Embryonic facial prominence (tissue), 1 donor: ENCODE data around the gene FBXO40.

Experiments
- DNase-seq: peaks from one replicate; pipeline ENCODE4 v3.0.0-alpha.2; 2016; ENCODE audit errors: extremely low spot score

Gene FBXO40

DNA sequence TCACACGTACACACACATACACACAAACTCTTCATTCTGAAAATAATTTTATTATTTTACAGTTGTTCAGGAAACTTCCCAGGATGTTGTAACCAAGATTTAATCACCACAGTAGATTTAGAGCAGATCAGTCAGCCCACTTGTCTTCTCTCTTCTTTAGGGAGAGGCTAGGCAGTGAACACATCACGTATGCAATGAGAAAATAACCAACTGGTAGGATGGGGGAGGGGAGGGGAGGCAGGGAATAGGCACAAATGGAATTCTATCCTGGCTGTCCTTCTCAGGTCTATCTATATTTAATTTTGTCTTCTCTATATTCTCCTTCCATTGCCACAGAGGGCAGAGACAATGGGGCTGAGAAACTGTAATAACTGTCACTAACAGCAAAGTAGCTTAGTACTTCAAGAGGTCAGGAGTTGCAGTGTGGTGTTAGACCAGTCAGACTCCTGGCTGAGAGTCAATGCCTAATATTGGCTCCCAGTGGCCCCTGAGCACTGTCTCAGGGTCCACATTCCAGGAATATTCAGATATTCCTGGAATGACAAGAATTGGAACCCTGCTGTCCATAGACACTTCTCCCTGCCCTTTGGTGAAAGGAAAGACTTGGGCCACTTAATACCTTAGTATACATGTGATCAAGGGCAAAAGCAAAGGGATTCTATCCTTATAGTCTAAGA lies 70.1 kb downstream of the FBXO40 start:
- DNase-seq: no peak

DNA sequence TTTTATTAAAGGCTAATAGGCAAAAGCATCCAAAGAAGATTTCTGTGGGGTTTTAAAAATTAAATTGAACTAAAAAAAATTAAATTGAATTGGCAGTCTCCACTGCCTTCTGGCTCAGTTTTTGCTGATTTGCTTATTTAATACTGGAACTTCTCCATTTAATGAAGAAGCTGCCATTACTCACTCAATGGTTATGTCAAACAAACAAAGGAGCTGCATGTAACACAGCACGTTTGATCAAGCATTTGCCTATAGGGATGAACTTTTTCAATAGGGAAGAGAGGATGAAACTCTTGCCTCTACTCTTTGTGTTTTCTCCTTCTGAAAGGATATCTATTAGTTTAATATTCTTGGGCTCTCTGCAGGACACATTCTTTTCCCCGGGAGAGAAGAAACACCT lies 72.3 kb downstream of the FBXO40 start:
- DNase-seq: no peak

DNA sequence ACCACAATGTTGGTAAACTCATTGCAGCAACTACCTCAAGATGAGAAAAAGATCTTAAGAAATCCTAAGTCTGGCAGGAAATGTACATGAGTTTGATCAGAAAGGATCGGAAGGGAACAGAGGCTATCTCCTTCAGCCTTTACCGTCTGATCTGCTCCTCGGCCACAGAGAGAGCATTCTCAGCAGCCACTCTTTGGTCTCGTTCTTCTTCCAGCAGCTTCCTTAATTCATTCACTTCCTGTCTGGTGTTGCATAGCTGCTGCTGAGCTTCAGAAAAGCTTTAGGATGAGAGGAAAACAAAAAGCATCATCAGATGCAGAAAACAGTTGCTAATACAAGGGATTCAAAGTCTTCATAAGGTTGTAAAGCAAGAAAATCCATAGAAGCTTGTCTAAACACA lies 74.2 kb downstream of the FBXO40 start:
- DNase-seq: no peak

DNA sequence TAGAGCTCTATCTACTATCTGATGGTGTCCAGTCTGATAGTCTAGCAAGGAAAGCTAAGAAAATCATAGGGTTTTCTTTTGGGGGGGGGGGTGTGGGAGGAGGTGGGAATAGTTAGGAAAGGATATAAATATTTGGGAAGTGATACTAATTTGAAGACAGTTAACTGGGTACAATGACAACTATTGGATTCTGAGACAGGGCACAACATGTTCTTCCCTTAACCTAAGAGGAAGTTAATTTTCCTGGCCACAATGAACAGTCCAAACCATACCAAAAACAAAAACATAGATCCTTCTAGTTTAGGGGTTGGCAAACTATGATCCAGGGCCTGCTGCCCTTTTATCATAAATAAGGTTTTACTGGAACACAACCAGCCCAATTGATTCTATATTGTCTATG lies 77.5 kb downstream of the FBXO40 start:
- no peak for DNase-seq

DNA sequence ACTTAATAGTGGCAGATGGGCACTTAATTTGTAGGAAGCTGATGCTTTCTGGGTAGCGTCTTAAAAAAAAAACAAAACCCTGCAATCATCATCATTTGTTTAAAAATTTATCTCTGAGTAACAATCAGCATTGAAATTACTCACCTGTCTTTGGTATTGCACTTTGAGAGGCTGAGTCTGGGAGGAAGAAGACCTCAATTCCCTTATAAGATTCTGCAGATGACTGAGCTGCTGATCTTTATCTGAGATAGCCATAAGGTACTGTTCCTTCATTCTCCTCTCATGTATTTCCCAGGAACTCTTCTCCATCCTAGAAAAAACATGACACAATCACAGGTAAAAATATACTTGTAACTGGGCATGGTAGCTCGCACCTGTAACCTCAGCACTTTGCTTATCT lies 84.0 kb downstream of the FBXO40 start:
- DNase-seq: no peak
